ENCODE data around the gene RERE. TPM values are rescaled to one million over a fixed set of nuclear protein-coding genes. Genes with fewer than 3 reads are reported as not detected.
A peak's percentile ranks its signal among the peaks of the same experiment; 100 is the strongest.

RERE gene
- total RNA-seq, 1 donor from 2014 or later = 80.3 TPM

DNA sequence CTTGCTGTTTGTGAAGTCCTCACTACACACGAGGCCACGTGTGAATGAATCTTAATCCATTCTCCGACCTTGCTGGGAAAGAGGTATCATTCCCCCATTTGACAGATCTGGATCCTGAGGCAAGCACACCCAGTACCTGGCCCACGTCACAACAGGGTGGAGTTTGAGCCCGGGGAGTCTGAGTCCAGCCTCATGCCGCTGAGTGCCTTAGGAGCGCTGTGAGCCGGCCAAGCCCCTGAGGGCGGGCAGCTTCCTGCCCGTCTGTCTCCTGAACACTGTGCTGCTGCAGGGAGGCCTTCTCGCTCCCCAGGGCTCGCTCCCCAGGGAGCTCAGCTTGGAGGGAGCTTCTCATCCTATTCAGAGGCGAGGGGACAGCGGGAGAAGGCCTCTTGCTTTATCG is 469.8 kb downstream of the RERE start:
- DNase-seq (ENCODE audit: extremely low spot score in 2 of 2) = no peak
- TF ChIP-seq, protein P1, sequence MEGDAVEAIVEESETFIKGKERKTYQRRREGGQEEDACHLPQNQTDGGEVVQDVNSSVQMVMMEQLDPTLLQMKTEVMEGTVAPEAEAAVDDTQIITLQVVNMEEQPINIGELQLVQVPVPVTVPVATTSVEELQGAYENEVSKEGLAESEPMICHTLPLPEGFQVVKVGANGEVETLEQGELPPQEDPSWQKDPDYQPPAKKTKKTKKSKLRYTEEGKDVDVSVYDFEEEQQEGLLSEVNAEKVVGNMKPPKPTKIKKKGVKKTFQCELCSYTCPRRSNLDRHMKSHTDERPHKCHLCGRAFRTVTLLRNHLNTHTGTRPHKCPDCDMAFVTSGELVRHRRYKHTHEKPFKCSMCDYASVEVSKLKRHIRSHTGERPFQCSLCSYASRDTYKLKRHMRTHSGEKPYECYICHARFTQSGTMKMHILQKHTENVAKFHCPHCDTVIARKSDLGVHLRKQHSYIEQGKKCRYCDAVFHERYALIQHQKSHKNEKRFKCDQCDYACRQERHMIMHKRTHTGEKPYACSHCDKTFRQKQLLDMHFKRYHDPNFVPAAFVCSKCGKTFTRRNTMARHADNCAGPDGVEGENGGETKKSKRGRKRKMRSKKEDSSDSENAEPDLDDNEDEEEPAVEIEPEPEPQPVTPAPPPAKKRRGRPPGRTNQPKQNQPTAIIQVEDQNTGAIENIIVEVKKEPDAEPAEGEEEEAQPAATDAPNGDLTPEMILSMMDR (IDR thresholded peaks at IDR 0.05) = no peak
- TF ChIP-seq POLR2A (IDR thresholded peaks at IDR 0.05) = no peak
- no peak for TF ChIP-seq POLR2AphosphoS5 (IDR thresholded peaks at IDR 0.05; ENCODE audit: insufficient read depth in 1 of 2, low read depth in 1 of 2)
- intact Hi-C loops (cut with DNase I) = loop anchor here (5.0 kb wide), 1 partner anchor 365 kb away; no protein-coding TSS in a partner anchor
- H3K27me3 ChIP-seq = no peaks in the 10 kb centered on the region
- peaks cover 36% of the 10 kb centered on the region for H3K4me1 ChIP-seq
- no peak overlapping the region for H3K27ac ChIP-seq
- no peaks in the 10 kb centered on the region for H3K36me3 ChIP-seq
- no peaks in the 10 kb centered on the region for H3K9me3 ChIP-seq
- H3K4me3 ChIP-seq = no peak overlapping the region

- Histone ChIP-seq H3K4me1 (peaks cover 30% of the 10 kb centered on the region), H3K9me3 (no peaks in the 10 kb centered on the region), H3K27ac (no peak overlapping the region), H3K4me3 (no peak overlapping the region), H3K27me3 (no peaks in the 10 kb centered on the region), H3K36me3 (no peaks in the 10 kb centered on the region)
- intact Hi-C loops (cut with DNase I) = loop anchor here (5.0 kb wide), 1 partner anchor 364 kb away; no protein-coding TSS in a partner anchor
- TF ChIP-seq POLR2AphosphoS5 (IDR thresholded peaks at IDR 0.05; ENCODE audit: insufficient read depth in 1 of 2, low read depth in 1 of 2) (no peak), POLR2A (IDR thresholded peaks at IDR 0.05) (no peak)
- TF ChIP-seq, protein P1 (IDR thresholded peaks at IDR 0.05) = no peak
- no peak for DNase-seq (ENCODE audit: extremely low spot score in 2 of 2)
These were observed 471.6 kb downstream of the RERE start for GRCh38 chr1:8345621-8346415.

DNA sequence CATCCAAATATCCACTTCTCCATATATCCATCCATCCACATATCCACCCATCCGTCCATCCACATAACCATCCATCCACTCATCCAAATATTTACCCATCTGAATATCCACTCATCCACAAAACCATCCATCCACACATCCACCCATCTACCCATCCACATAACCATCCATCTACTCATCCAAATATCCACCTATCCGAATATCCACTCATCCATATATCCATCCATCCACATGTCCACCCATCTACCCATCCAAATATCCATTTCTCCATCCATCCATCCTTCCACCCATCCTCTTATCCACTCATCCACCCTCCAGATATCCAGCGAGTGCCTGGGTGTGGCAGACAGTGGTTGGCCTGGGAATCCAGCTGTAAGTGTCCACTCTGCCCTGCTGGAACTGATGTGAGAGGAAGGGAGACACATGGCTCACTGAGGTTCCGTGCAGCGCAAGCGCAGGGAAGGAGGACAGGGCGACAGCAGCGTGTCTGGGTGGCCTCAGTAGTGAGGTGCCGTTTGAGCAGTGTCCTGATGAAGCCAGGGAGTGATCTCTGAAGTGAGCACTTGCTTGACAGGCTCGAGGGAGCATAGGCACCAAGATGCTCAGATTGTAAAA is 472.4 kb downstream of the RERE start:
- no peaks in the 10 kb centered on the region for H3K36me3 ChIP-seq
- H3K4me3 ChIP-seq = no peak overlapping the region
- no peak for DNase-seq (ENCODE audit: extremely low spot score in 2 of 2)
- no peak overlapping the region for H3K27ac ChIP-seq
- no peaks in the 10 kb centered on the region for H3K9me3 ChIP-seq
- TF ChIP-seq, protein P1 (IDR thresholded peaks at IDR 0.05) = no peak
- intact Hi-C loops (cut with DNase I) = loop anchor here (5.0 kb wide), 1 partner anchor 363 kb away; no protein-coding TSS in a partner anchor
- no peaks in the 10 kb centered on the region for H3K27me3 ChIP-seq
- peaks cover 28% of the 10 kb centered on the region for H3K4me1 ChIP-seq

- Histone ChIP-seq H3K27ac (peak overlapping the region; percentile 92), H3K4me3 (peak overlapping the region; percentile 4 to 16)
- intact Hi-C loops (cut with DNase I) = no loop called here
These were observed 473.9 kb downstream of the RERE start for GRCh38 chr1:8343464-8344001.

GRCh38 chr1:8343044-8343443 is 474.4 kb downstream of the RERE start:
- Histone ChIP-seq H3K36me3 (no peaks in the 10 kb centered on the region), H3K27me3 (no peaks in the 10 kb centered on the region), H3K4me1 (peaks cover 18% of the 10 kb centered on the region), H3K27ac (peak overlapping the region; percentile 92), H3K9me3 (no peaks in the 10 kb centered on the region), H3K4me3 (peak overlapping the region in 1 of 2 donors; percentile 16)
- intact Hi-C loops (cut with DNase I) = no loop called here
- no peak for DNase-seq (ENCODE audit: extremely low spot score in 2 of 2)
- TF ChIP-seq POLR2AphosphoS5 (IDR thresholded peaks at IDR 0.05; ENCODE audit: insufficient read depth in 1 of 2, low read depth in 1 of 2) = no peak
- TF ChIP-seq, protein P1 (IDR thresholded peaks at IDR 0.05) = no peak
- TF ChIP-seq POLR2A (IDR thresholded peaks at IDR 0.05) = no peak

More at GRCh38 chr1:8343464-8344001, 473.9 kb downstream of the RERE start:
- no peaks in the 10 kb centered on the region for H3K9me3 ChIP-seq
- H3K27me3 ChIP-seq = no peaks in the 10 kb centered on the region
- no peaks in the 10 kb centered on the region for H3K36me3 ChIP-seq
- TF ChIP-seq POLR2AphosphoS5 (IDR thresholded peaks at IDR 0.05; ENCODE audit: insufficient read depth in 1 of 2, low read depth in 1 of 2) (peak; percentile 75 to 91), POLR2A (IDR thresholded peaks at IDR 0.05) (no peak)
- peaks cover 18% of the 10 kb centered on the region for H3K4me1 ChIP-seq
- DNase-seq (ENCODE audit: extremely low spot score in 2 of 2) = no peak
